Heart left ventricle (tissue), 16 donors: ENCODE measurements around the gene APLP1. TPM values are rescaled to one million over a fixed set of nuclear protein-coding genes. Genes with fewer than 3 reads are reported as not detected.

Source experiments
- ATAC-seq, 4 donors: fragments of 200-7000 bp; cut with Tn5 transposase; one replicate each; pipeline ENCODE4 v1.9.1; 2020 to 2022; ENCODE audit warnings: moderate library complexity in 4 of 4, mild to moderate bottlenecking in 3 of 4, moderate number of reproducible peaks in 1 of 4
- DNase-seq, 5 donors: peaks; one replicate each; pipeline ENCODE4 v3.0.0-alpha.2; 2020
- H3K27ac ChIP-seq, 12 donors: fragments of 200-600 bp; sonication (generic) in 4 of 12; one replicate each; pipeline versions ENCODE4 v1.5.0 to v1.8.0; 2016 to 2022; ENCODE audit warnings: mild to moderate bottlenecking in 2 of 12
- H3K27me3 ChIP-seq, 9 donors: fragments of 200-600 bp; sonication (generic) in 2 of 9; one replicate each; pipeline versions ENCODE4 v1.5.1 to v1.8.0; 2016 to 2022; ENCODE audit warnings: mild to moderate bottlenecking in 3 of 9
- H3K36me3 ChIP-seq, 9 donors: fragments of 200-600 bp; sonication (generic) in 2 of 9; one replicate each; pipeline versions ENCODE4 v1.5.0 to v1.8.0; 2018 to 2022; ENCODE audit warnings: mild to moderate bottlenecking in 2 of 9
- H3K4me1 ChIP-seq, 12 donors: fragments of 200-600 bp; sonication (generic) in 4 of 12; one replicate each; pipeline versions ENCODE4 v1.5.0 to v1.8.0; 2016 to 2022; ENCODE audit warnings: mild to moderate bottlenecking in 3 of 12
- H3K4me3 ChIP-seq, 12 donors: fragments of 200-600 bp; sonication (generic) in 4 of 12; one replicate each; pipeline versions ENCODE4 v1.5.0 to v1.8.0; 2017 to 2022; ENCODE audit warnings: mild to moderate bottlenecking in 9 of 12, moderate library complexity in 4 of 12
- H3K9me3 ChIP-seq, 12 donors: fragments of 200-600 bp; sonication (generic) in 4 of 12; one replicate each; pipeline versions ENCODE4 v1.5.0 to v1.8.0; 2016 to 2022; ENCODE audit warnings: mild to moderate bottlenecking in 1 of 12
- POLR2A ChIP-seq, 2 donors: fragments of 450-650 bp; IDR thresholded peaks; one replicate each; pipeline ENCODE4 v1.6.1; 2017; ENCODE audit warnings: antibody characterized with exemption in 2 of 2, mild to moderate bottlenecking in 2 of 2, moderate library complexity in 2 of 2
- WGBS, 4 donors: extraction: QIAGEN DNeasy Blood & Tissue Kit in 2 of 4; methylation state at CpG; one replicate each; pipeline versions ENCODE4 v1.1.5 to v1.1.7; 2013 to 2018; 5-methylcytosine and 5-hydroxymethylcytosine counted together
- intact Hi-C, 10 donors: fragments of 100-400 bp; cut with DNase I; formaldehyde crosslinking; loops; one replicate each; pipeline versions ENCODE4 v1.11.1 to v1.14.2; 2022
- polyA plus RNA-seq, 2 donors: library from polyadenylated mRNA; stranded (reverse); fragments of 200-250 nt; gene quantifications; one replicate each; pipeline ENCODE4 v1.2.3, GENCODE V29; 2013
- total RNA-seq, 9 donors: library from RNA; depleted of rRNA in 2 of 9; stranded (reverse); fragments of >200 nt in 2 of 9; fragmentation: NEBNext Ultra II Directional in 3 of 9; extraction: Animal tissue kit (Norgen Biotek cat#: 25700) in 3 of 9; gene quantifications; one replicate each; pipeline versions ENCODE4 v1.1.0 to v1.2.4, GENCODE V29; 2016 to 2023
- TF ChIP-seq, protein P1 (sequence below), 12 donors: fragments of 200-600 bp; sonication (generic) in 4 of 12; IDR thresholded peaks; one replicate each; pipeline versions ENCODE4 v1.5.0 to v1.8.0; 2018 to 2022; ENCODE audit warnings: antibody characterized with exemption in 12 of 12, mild to moderate bottlenecking in 5 of 12
- donor health status: ischemic (EF 13 %, LVEDD 7.1; RV severe dilation, severe dysfunction).
- donor health status: healthy with polysubstance abuse.
- donor health status: DM: no; HTN: yes; CAD: no.
- donor health status: DM: no; HTN: no; CAD: no.
- donor health status: ischemic (EF 25% LVEDD 6.9; RV normal size, moderate dysfunction).
- donor health status: ischemic (EF 25% LVEDD 5.7; RV mildly dilated, moderate dysfunction).
- donor health status: healthy.
- donor health status: DM: yes; HTN: yes; CAD: no.
- donor health status: ischemic (EF 35%, LVEDD 5.7; RV mildly dilated, moderate dysfunction).
- donor health status: nonischemic (EF 11% LVEDD 7.7; RV severe dilation, severe dysfunction).
- donor health status: DM: yes; HTN: yes; CAD: no.
- donor health status: PGD.
- donor health status: ischemic (EF 29% LVEDD 5.4; RV normal size, mild dysfunction).
- donor health status: nonischemic (EF 23%, LVEDD 6.1; RV moderate dilation, normal function).

The APLP1 gene
- total and polyA plus RNA-seq, 11 donors, result 2.1 to 44.3 (median 24.9) TPM

DNA sequence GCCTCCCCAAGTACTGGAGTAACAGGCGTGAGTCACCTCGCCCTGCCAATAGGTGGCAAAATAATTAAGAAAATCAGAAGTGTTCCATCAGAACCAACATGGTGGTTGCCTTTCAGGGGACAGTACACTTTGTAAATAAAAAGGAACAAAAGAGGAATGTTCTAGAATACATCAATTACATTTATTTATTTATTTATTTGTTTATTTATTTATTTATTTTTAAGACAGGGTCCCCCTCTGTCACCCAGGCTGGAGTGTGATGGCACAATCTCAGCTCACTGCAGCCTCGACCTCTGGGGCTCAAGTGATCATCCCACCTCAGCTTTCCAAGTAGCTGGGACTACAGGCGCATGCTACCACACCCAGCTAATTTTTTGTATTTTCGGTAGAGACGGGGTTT, 52.6 kb downstream of the APLP1 start:
- Histone ChIP-seq H3K9me3 (peaks cover 0 to 11% (median 0%) of the 10 kb centered on the region in 12 donors), H3K36me3 (no peaks in the 10 kb centered on the region), H3K4me1 (no peaks in the 10 kb centered on the region), H3K27me3 (peaks cover 0 to 12% (median 0%) of the 10 kb centered on the region in 9 donors), H3K4me3 (no peak overlapping the region), H3K27ac (no peak overlapping the region)
- 81 to 88% (median 84%) methylated on average over 6 of the region's 6 CpGs for WGBS, 4 donors
- ATAC-seq (no peak), DNase-seq (no peak)
- TF ChIP-seq, protein P1, sequence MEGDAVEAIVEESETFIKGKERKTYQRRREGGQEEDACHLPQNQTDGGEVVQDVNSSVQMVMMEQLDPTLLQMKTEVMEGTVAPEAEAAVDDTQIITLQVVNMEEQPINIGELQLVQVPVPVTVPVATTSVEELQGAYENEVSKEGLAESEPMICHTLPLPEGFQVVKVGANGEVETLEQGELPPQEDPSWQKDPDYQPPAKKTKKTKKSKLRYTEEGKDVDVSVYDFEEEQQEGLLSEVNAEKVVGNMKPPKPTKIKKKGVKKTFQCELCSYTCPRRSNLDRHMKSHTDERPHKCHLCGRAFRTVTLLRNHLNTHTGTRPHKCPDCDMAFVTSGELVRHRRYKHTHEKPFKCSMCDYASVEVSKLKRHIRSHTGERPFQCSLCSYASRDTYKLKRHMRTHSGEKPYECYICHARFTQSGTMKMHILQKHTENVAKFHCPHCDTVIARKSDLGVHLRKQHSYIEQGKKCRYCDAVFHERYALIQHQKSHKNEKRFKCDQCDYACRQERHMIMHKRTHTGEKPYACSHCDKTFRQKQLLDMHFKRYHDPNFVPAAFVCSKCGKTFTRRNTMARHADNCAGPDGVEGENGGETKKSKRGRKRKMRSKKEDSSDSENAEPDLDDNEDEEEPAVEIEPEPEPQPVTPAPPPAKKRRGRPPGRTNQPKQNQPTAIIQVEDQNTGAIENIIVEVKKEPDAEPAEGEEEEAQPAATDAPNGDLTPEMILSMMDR (IDR thresholded peaks at IDR 0.05), result no peak
- TF ChIP-seq POLR2A (IDR thresholded peaks at IDR 0.05), result no peak
- intact Hi-C loops, result no loop called here

DNA sequence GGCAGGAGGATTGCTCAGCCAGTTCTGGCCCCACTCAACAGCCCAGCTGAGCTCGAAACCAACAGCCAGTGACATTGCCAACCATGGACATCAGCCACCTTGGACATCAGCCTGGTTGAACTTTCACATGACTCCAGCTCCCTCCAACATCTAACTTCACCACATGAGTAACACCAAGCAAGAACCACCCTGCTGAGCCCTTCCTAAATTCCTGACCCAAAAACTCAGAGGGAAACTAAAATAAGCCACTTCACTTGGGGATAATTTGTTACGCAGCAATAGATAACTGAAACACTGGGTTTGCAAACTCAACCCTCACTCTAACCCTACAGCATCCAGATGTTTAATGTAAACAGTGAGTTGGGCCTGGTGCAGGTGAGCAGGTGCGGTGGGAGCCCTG, 57.1 kb downstream of the APLP1 start:
- H3K27ac ChIP-seq, result no peak overlapping the region
- no peak for TF ChIP-seq POLR2A (IDR thresholded peaks at IDR 0.05)
- TF ChIP-seq, protein P1 (IDR thresholded peaks at IDR 0.05), result no peak
- peaks cover 0 to 12% (median 0%) of the 10 kb centered on the region in 9 donors for H3K27me3 ChIP-seq
- intact Hi-C loops, result no loop called here
- WGBS, 4 donors, result 80 to 92% (median 89%) methylated on average over 3 of the region's 3 CpGs
- ATAC-seq (no peak), DNase-seq (no peak)
- H3K9me3 ChIP-seq, result peaks cover 0 to 12% (median 0%) of the 10 kb centered on the region in 12 donors
- H3K36me3 ChIP-seq, result no peaks in the 10 kb centered on the region
- H3K4me1 ChIP-seq, result peaks cover 0 to 18% (median 0%) of the 10 kb centered on the region in 12 donors
- H3K4me3 ChIP-seq, result no peak overlapping the region

DNA sequence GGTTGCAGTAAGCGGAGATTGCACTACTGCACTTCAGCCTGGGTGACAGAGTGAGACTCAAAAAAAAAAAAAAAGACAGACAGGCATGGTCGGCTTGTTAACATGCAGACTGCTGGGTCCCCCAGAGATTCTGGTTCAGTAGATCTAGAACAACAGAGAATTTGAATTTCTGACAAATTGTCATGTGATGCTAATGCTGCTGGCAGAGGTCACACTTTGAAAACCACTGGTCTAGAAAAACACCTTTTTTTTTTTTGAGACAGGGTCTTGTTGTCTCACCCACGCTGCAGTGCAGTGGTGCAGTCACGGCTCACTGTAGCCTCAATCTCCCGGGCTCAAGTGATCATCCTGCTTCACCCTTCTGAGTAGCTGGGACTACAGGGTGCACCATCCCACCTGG, 60.1 kb downstream of the APLP1 start:
- intact Hi-C loops, result loop anchor here in 1 of 10 donors (2.0 kb wide), 1 partner anchor 28 kb away; the partner anchor contains the start of gene NFKBID
- Histone ChIP-seq H3K27ac (no peak overlapping the region), H3K4me1 (peaks cover 0 to 25% (median 6%) of the 10 kb centered on the region in 12 donors), H3K9me3 (peaks cover 0 to 12% (median 0%) of the 10 kb centered on the region in 12 donors), H3K36me3 (no peaks in the 10 kb centered on the region), H3K27me3 (peaks cover 0 to 12% (median 0%) of the 10 kb centered on the region in 9 donors), H3K4me3 (no peak overlapping the region)
- DNase-seq (no peak), ATAC-seq (no peak)
- TF ChIP-seq, protein P1 (IDR thresholded peaks at IDR 0.05), result no peak
- no peak for TF ChIP-seq POLR2A (IDR thresholded peaks at IDR 0.05)
- WGBS, 4 donors, result 75 to 85% (median 81%) methylated on average over 5 of the region's 5 CpGs

Other genes with a start within 250 kb of the APLP1 start
- 10 to 100 TPM; 47.4 to 70.0 (median 57.5) TPM for gene RBM42, start 239.5 kb upstream of the APLP1 start, total RNA-seq
- gene RBM42, start 239.5 kb upstream of the APLP1 start, polyA plus RNA-seq, result 10 to 100 TPM; 63.1 to 89.2 TPM
- 1 to 10 TPM in 1 of 9 donors, under 1 TPM in 6, not detected in 2; 0.23 to 1.6 (median 0.62) TPM for gene ETV2, start 226.8 kb upstream of the APLP1 start, total RNA-seq
- gene ETV2, start 226.8 kb upstream of the APLP1 start, polyA plus RNA-seq, result 1 to 10 TPM in 1 of 2 donors, under 1 TPM in 1; 0.46 to 1.3 TPM
- 1,000 to 10,000 TPM in 8 of 9 donors, 100 to 1,000 TPM in 1; 944 to 3,219 (median 1,334) TPM for gene COX6B1, start 220.3 kb upstream of the APLP1 start, total RNA-seq
- gene COX6B1, start 220.3 kb upstream of the APLP1 start, polyA plus RNA-seq, result 1,000 to 10,000 TPM; 1,378 to 4,659 TPM
- not detected for gene UPK1A, start 202.1 kb upstream of the APLP1 start, total RNA-seq
- not detected for gene UPK1A, start 202.1 kb upstream of the APLP1 start, polyA plus RNA-seq
- under 1 TPM in 1 of 9 donors, not detected in 8; 0.24 TPM for gene ZBTB32, start 164.0 kb upstream of the APLP1 start, total RNA-seq
- not detected for gene ZBTB32, start 164.0 kb upstream of the APLP1 start, polyA plus RNA-seq
- gene KMT2B, start 150.6 kb upstream of the APLP1 start, total RNA-seq, result 10 to 100 TPM; 11.3 to 24.5 (median 15.7) TPM
- 10 to 100 TPM; 13.9 to 15.8 TPM for gene KMT2B, start 150.6 kb upstream of the APLP1 start, polyA plus RNA-seq
- 10 to 100 TPM in 1 of 9 donors, 1 to 10 TPM in 7, under 1 TPM in 1; 0.74 to 25.2 (median 3.6) TPM for gene IGFLR1, start 126.1 kb upstream of the APLP1 start, total RNA-seq
- 10 to 100 TPM in 1 of 2 donors, 1 to 10 TPM in 1; 3.4 to 10.8 TPM for gene IGFLR1, start 126.1 kb upstream of the APLP1 start, polyA plus RNA-seq
- gene U2AF1L4, start 123.2 kb upstream of the APLP1 start, total RNA-seq, result 10 to 100 TPM; 14.3 to 32.8 (median 20.9) TPM
- 10 to 100 TPM in 1 of 2 donors, 1 to 10 TPM in 1; 7.2 to 27.1 TPM for gene U2AF1L4, start 123.2 kb upstream of the APLP1 start, polyA plus RNA-seq
- 10 to 100 TPM; 25.2 to 69.0 (median 40.9) TPM for gene PSENEN, start 122.9 kb upstream of the APLP1 start, total RNA-seq
- gene PSENEN, start 122.9 kb upstream of the APLP1 start, polyA plus RNA-seq, result 10 to 100 TPM; 52.6 to 95.1 TPM
- 10 to 100 TPM in 3 of 9 donors, 1 to 10 TPM in 6; 3.7 to 12.2 (median 7.6) TPM for gene LIN37, start 120.0 kb upstream of the APLP1 start, total RNA-seq
- 10 to 100 TPM; 20.1 to 23.0 TPM for gene LIN37, start 120.0 kb upstream of the APLP1 start, polyA plus RNA-seq
- 1,000 to 10,000 TPM in 1 of 9 donors, 100 to 1,000 TPM in 8; 226 to 1,012 (median 652) TPM for gene HSPB6, start 111.5 kb upstream of the APLP1 start, total RNA-seq
- gene HSPB6, start 111.5 kb upstream of the APLP1 start, polyA plus RNA-seq, result 100 to 1,000 TPM; 156 to 457 TPM
- gene PROSER3, start 110.4 kb upstream of the APLP1 start, total RNA-seq, result 10 to 100 TPM in 4 of 9 donors, 1 to 10 TPM in 5; 1.9 to 19.7 (median 9.7) TPM
- gene PROSER3, start 110.4 kb upstream of the APLP1 start, polyA plus RNA-seq, result 10 to 100 TPM in 1 of 2 donors, 1 to 10 TPM in 1; 6.0 to 12.8 TPM
- 1 to 10 TPM in 8 of 9 donors, under 1 TPM in 1; 0.50 to 7.8 (median 5.7) TPM for gene ARHGAP33, start 93.0 kb upstream of the APLP1 start, total RNA-seq
- gene ARHGAP33, start 93.0 kb upstream of the APLP1 start, polyA plus RNA-seq, result 1 to 10 TPM; 3.2 to 3.4 TPM
- gene PRODH2, start 55.7 kb upstream of the APLP1 start, total RNA-seq, result not detected
- not detected for gene PRODH2, start 55.7 kb upstream of the APLP1 start, polyA plus RNA-seq
- 1 to 10 TPM in 1 of 9 donors, not detected in 8; 1.0 TPM for gene NPHS1, start 16.1 kb upstream of the APLP1 start, total RNA-seq
- gene NPHS1, start 16.1 kb upstream of the APLP1 start, polyA plus RNA-seq, result not detected
- under 1 TPM in 1 of 9 donors, not detected in 8; 0.77 TPM for gene KIRREL2, start 11.7 kb upstream of the APLP1 start, total RNA-seq
- gene KIRREL2, start 11.7 kb upstream of the APLP1 start, polyA plus RNA-seq, result not detected
- gene NFKBID, start 32.0 kb downstream of the APLP1 start, total RNA-seq, result 10 to 100 TPM in 1 of 9 donors, 1 to 10 TPM in 7, under 1 TPM in 1; 0.79 to 12.3 (median 3.0) TPM
- 1 to 10 TPM; 2.8 to 3.1 TPM for gene NFKBID, start 32.0 kb downstream of the APLP1 start, polyA plus RNA-seq
- 10 to 100 TPM in 2 of 9 donors, 1 to 10 TPM in 6, not detected in 1; 2.3 to 31.7 (median 4.7) TPM for gene HCST, start 34.0 kb downstream of the APLP1 start, total RNA-seq
- 10 to 100 TPM in 1 of 2 donors, 1 to 10 TPM in 1; 3.2 to 10.1 TPM for gene HCST, start 34.0 kb downstream of the APLP1 start, polyA plus RNA-seq
- gene TYROBP, start 39.7 kb downstream of the APLP1 start, total RNA-seq, result 100 to 1,000 TPM in 2 of 9 donors, 10 to 100 TPM in 7; 12.6 to 237 (median 19.4) TPM
- gene TYROBP, start 39.7 kb downstream of the APLP1 start, polyA plus RNA-seq, result 10 to 100 TPM; 17.1 to 42.7 TPM
- 10 to 100 TPM in 3 of 9 donors, 1 to 10 TPM in 6; 4.5 to 18.6 (median 8.5) TPM for gene LRFN3, start 67.8 kb downstream of the APLP1 start, total RNA-seq
- 10 to 100 TPM in 1 of 2 donors, 1 to 10 TPM in 1; 6.3 to 14.7 TPM for gene LRFN3, start 67.8 kb downstream of the APLP1 start, polyA plus RNA-seq
- 10 to 100 TPM in 8 of 9 donors, 1 to 10 TPM in 1; 9.7 to 41.8 (median 11.4) TPM for gene SDHAF1, start 126.6 kb downstream of the APLP1 start, total RNA-seq
- gene SDHAF1, start 126.6 kb downstream of the APLP1 start, polyA plus RNA-seq, result 10 to 100 TPM in 1 of 2 donors, 1 to 10 TPM in 1; 9.8 to 18.5 TPM
- gene SYNE4, start 140.2 kb downstream of the APLP1 start, total RNA-seq, result under 1 TPM in 5 of 9 donors, not detected in 4; 0.12 to 0.50 (median 0.19) TPM
- under 1 TPM; 0.15 to 0.17 TPM for gene SYNE4, start 140.2 kb downstream of the APLP1 start, polyA plus RNA-seq
- gene ALKBH6, start 145.6 kb downstream of the APLP1 start, total RNA-seq, result 10 to 100 TPM in 6 of 9 donors, 1 to 10 TPM in 3; 7.3 to 22.5 (median 11.5) TPM
- 10 to 100 TPM; 13.4 TPM for gene ALKBH6, start 145.6 kb downstream of the APLP1 start, polyA plus RNA-seq
- 1 to 10 TPM; 2.2 to 8.0 (median 4.3) TPM for gene CLIP3, start 164.3 kb downstream of the APLP1 start, total RNA-seq
- gene CLIP3, start 164.3 kb downstream of the APLP1 start, polyA plus RNA-seq, result 1 to 10 TPM; 1.3 TPM
- gene THAP8, start 185.7 kb downstream of the APLP1 start, total RNA-seq, result 1 to 10 TPM; 2.3 to 6.0 (median 4.3) TPM
- gene THAP8, start 185.7 kb downstream of the APLP1 start, polyA plus RNA-seq, result 1 to 10 TPM; 6.0 to 7.3 TPM
- 10 to 100 TPM in 3 of 9 donors, 1 to 10 TPM in 6; 2.5 to 24.3 (median 7.7) TPM for gene WDR62, start 186.3 kb downstream of the APLP1 start, total RNA-seq
- 10 to 100 TPM in 1 of 2 donors, 1 to 10 TPM in 1; 1.4 to 20.6 TPM for gene WDR62, start 186.3 kb downstream of the APLP1 start, polyA plus RNA-seq
- not detected for gene OVOL3, start 242.6 kb downstream of the APLP1 start, total RNA-seq
- not detected for gene OVOL3, start 242.6 kb downstream of the APLP1 start, polyA plus RNA-seq
- 100 to 1,000 TPM in 5 of 9 donors, 10 to 100 TPM in 4; 80.4 to 153 (median 107) TPM for gene POLR2I, start 246.3 kb downstream of the APLP1 start, total RNA-seq
- 100 to 1,000 TPM in 1 of 2 donors, 10 to 100 TPM in 1; 93.1 to 180 TPM for gene POLR2I, start 246.3 kb downstream of the APLP1 start, polyA plus RNA-seq
- 100 to 1,000 TPM in 6 of 9 donors, 10 to 100 TPM in 3; 89.8 to 146 (median 111) TPM for gene TBCB, start 246.9 kb downstream of the APLP1 start, total RNA-seq
- gene TBCB, start 246.9 kb downstream of the APLP1 start, polyA plus RNA-seq, result 100 to 1,000 TPM; 109 to 171 TPM